Transverse colon (tissue), 4 donors: Measurements from ENCODE around the gene BCL6. TPM values are rescaled to one million over a fixed set of nuclear protein-coding genes. Genes with fewer than 3 reads are reported as not detected.

Experiments
- DNase-seq: peaks from one replicate; pipeline ENCODE4 v3.0.0-alpha.2; 2019
- H3K27ac ChIP-seq, 4 donors: fragments of 200-600 bp; sonication (generic); 2 replicates each; pipeline ENCODE4 v1.5.1; 2016 to 2018; ENCODE audit warnings: inconsistent platforms in 4 of 4
- H3K27me3 ChIP-seq: fragments of 200-600 bp; sonication (generic); 2 replicates; pipeline ENCODE4 v1.5.1; 2017; ENCODE audit warnings: inconsistent platforms
- H3K36me3 ChIP-seq, 4 donors: fragments of 200-600 bp; sonication (generic); 2 replicates each; pipeline ENCODE4 v1.5.1; 2017 to 2019; ENCODE audit warnings: inconsistent platforms in 4 of 4
- H3K4me1 ChIP-seq, 4 donors: fragments of 200-600 bp; sonication (generic); 2 replicates each; pipeline ENCODE4 v1.5.1; 2017 to 2020; ENCODE audit warnings: inconsistent platforms in 4 of 4
- H3K4me3 ChIP-seq, 4 donors: fragments of 200-600 bp; sonication (generic); 1 replicate in 1 of 4; 2 replicates in 3 of 4; pipeline versions ENCODE4 v1.5.1 to v1.6.1; 2017 to 2019; ENCODE audit warnings: inconsistent platforms in 4 of 4
- H3K9me3 ChIP-seq, 2 donors: fragments of 200-600 bp; sonication (generic); 2 replicates each; pipeline ENCODE4 v1.5.1; 2017 to 2019; ENCODE audit warnings: inconsistent platforms in 2 of 2
- CTCF ChIP-seq, 5 experiments: fragments of 200-600 bp in 3 of 5; fragments of 450-650 bp in 2 of 5; sonication (generic) in 3 of 5; IDR thresholded peaks; 1 replicate in 2 of 5; 2 replicates in 3 of 5; pipeline ENCODE4 v1.5.1; 2016 to 2017; ENCODE audit warnings: antibody characterized with exemption in 5 of 5, inconsistent platforms in 3 of 5, mild to moderate bottlenecking in 2 of 5, moderate library complexity in 1 of 5
- EP300 ChIP-seq: sonication (generic); formaldehyde crosslinking; IDR thresholded peaks from one replicate; pipeline ENCODE4 v1.6.1; 2017; ENCODE audit warnings: antibody characterized with exemption, low read depth
- POLR2A ChIP-seq: fragments of 450-650 bp; IDR thresholded peaks from one replicate; pipeline ENCODE4 v1.6.1; 2016; ENCODE audit warnings: antibody characterized with exemption, mild to moderate bottlenecking, moderate library complexity
- POLR2AphosphoS5 ChIP-seq, 3 donors: sonication (generic); formaldehyde crosslinking; IDR thresholded peaks; one replicate each; pipeline ENCODE4 v1.6.1; 2016; ENCODE audit warnings: antibody characterized with exemption in 3 of 3
- whole genome bisulfite sequencing, 2 donors: methylation state at CpG; one replicate each; pipeline ENCODE4 v1.1.5; 2018; ENCODE audit warnings: low coverage in 1 of 2; 5-methylcytosine and 5-hydroxymethylcytosine counted together
- in situ Hi-C, 4 donors: fragments of 200-750 bp; cut with MboI; loops; one replicate each; pipeline versions ENCODE4 v1.15.0 to v1.15.1; 2017; ENCODE audit warnings: low sequenced_read_pairs in 3 of 4, low pct_ligation_motif_present in 1 of 4, low pct_unique_long_range_greater_than_20kb in 1 of 4
- intact Hi-C: fragments of 100-400 bp; cut with DNase I; formaldehyde crosslinking; loops from one replicate; pipeline ENCODE4 v1.15.1; 2023; ENCODE audit warnings: low total_unique reads
- total RNA-seq, 4 donors: library from RNA; depleted of rRNA; stranded (reverse); fragments of >200 nt; gene quantifications; one replicate each; pipeline ENCODE4 v1.1.0, GENCODE V29; 2016

The BCL6 gene
- total RNA-seq, 4 donors from 2014 or later, result 18.7 to 65.5 (median 32.5) TPM

DNA sequence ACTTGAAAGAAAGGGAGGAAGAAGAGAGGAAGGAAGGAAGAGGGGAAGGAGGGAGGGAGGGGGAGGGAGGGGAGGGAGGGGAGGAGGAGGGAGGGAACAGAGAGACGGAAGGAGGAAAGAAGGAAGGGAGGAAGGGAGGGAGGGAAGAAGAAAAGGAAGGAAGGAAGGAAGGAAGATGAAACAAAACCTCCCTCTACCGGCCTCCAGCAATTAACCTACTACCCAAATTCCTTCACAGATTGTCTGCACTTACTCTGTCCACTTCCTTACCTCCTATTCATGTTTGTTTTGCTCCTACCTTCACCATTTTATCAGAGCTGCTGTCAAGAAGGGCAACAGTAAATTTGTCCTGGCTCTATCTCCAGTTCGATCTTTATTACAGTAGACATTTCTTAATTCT, 44.6 kb upstream of the BCL6 start:
- Histone ChIP-seq H3K9me3 (no peaks in the 10 kb centered on the region), H3K4me1 (peaks cover 0 to under 1% (median 0%) of the 10 kb centered on the region in 4 donors), H3K27me3 (no peaks in the 10 kb centered on the region), H3K4me3 (no peak overlapping the region), H3K27ac (no peak overlapping the region), H3K36me3 (no peaks in the 10 kb centered on the region)
- intact Hi-C loops, result loop anchor here (2.0 kb wide), 1 partner anchor 731 kb away; no protein-coding TSS in a partner anchor
- in situ Hi-C loops, result no loop called here
- DNase-seq, result no peak
- TF ChIP-seq POLR2A (no peak), POLR2AphosphoS5 (IDR thresholded peaks at IDR 0.05) (no peak), EP300 (no peak), CTCF (IDR thresholded peaks at IDR 0.05) (no peak)
- 46 to 63% methylated on average over 2 to 3 of the region's 3 CpGs for WGBS, 2 donors

DNA sequence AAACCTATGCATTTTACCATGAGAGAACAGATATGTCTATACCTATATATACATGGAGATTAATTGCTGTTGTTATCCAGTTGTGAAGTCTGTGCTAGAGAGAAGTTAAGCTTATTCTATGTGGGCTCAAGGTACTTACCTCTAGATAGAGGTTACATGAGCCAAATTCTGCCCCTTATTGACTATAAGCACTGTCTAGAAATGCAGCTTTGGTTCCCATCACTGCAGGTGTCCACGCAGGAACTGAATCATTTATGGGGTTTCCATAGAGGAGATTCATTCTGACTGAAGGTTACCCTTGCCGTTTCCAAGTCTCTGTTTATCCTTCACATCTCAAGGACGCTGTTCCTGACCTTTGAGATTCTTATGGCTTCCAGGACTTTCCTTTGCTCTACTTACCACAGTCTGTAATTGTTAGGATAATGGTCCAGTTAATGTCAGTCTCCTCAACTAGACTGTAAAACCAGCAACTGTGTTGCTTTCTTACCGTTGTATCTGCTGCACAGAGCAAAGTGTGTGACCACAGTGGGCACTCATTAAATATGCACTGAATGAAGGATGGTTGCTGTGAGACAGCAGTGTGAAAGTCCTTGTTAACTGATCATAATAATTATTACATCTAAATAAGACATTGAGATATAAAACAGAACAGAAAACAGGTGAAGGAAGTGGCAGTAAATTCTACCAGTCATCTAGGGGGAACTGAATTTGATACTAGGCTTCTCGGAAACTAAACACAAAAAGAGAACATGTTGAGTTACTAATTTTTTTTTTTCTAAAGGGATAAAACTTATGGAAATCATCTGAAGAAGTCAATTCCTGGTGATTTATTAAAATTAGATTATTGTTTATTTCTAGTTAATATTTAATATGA, 44.0 kb upstream of the BCL6 start:
- WGBS, 2 donors, result 56 to 59% methylated on average over 5 of the region's 5 CpGs
- H3K4me3 ChIP-seq, result no peak overlapping the region
- in situ Hi-C loops (no loop called here), intact Hi-C loops (loop anchor here (2.0 kb wide), 1 partner anchor 732 kb away; no protein-coding TSS in a partner anchor)
- no peaks in the 10 kb centered on the region for H3K4me1 ChIP-seq
- no peak overlapping the region for H3K27ac ChIP-seq
- no peaks in the 10 kb centered on the region for H3K36me3 ChIP-seq
- no peaks in the 10 kb centered on the region for H3K9me3 ChIP-seq
- H3K27me3 ChIP-seq, result no peaks in the 10 kb centered on the region
- DNase-seq, result no peak
- TF ChIP-seq POLR2A (no peak), EP300 (no peak), POLR2AphosphoS5 (IDR thresholded peaks at IDR 0.05) (no peak), CTCF (IDR thresholded peaks at IDR 0.05) (no peak)

DNA sequence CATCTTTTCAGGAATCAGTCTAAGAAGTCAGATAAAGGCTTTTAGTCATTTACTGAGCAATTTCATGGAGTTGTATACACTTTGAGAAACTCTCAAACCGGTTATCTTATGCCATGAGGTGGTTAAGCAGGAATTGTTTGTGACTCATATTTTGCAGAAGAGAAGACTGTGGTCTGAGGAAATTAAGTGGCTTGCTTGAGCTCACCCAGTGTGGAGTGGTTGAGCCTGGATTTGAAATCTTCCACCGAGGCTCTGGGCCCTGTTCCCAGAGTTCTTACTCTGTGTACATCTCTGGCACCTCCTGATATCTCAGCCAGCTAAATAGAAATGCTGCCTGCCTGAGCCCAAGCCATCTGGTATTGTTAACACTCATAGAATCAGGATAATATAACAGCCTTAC, 37.8 kb upstream of the BCL6 start:
- Histone ChIP-seq H3K27ac (no peak overlapping the region), H3K4me1 (no peaks in the 10 kb centered on the region), H3K9me3 (no peaks in the 10 kb centered on the region), H3K36me3 (no peaks in the 10 kb centered on the region), H3K4me3 (no peak overlapping the region), H3K27me3 (no peaks in the 10 kb centered on the region)
- TF ChIP-seq POLR2A, result no peak
- no peak for TF ChIP-seq POLR2AphosphoS5 (IDR thresholded peaks at IDR 0.05)
- TF ChIP-seq EP300, result no peak
- no peak for TF ChIP-seq CTCF (IDR thresholded peaks at IDR 0.05)
- no peak for DNase-seq
- in situ Hi-C loops (no loop called here), intact Hi-C loops (loop anchor here (5.0 kb wide), 1 partner anchor 1509 kb away; no protein-coding TSS in a partner anchor)
- 42% methylated on average over 2 of the region's 2 CpGs; no CpG with 5 or more reads in 1 of the 2 donors for WGBS, 2 donors

DNA sequence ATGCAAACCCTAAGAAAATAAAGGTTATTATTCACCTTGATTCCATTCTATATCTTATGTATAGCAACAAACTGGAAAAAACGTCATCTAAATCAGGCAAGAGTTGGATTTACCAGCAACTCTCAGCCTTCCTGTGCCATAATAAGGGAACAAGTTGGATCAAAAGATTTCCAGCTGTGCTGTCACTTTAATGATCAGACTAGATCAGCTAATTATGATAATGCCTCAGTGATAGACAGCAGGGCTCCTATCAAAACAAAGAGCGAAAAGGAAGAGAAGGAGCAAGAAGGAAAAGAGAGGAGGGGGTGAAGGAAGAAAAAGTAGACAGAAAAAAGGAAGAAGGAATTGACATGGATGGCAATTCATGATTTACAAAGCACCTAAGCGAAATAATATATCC, 36.7 kb upstream of the BCL6 start:
- Histone ChIP-seq H3K4me1 (no peaks in the 10 kb centered on the region), H3K27me3 (no peaks in the 10 kb centered on the region), H3K36me3 (no peaks in the 10 kb centered on the region), H3K27ac (no peak overlapping the region), H3K9me3 (no peaks in the 10 kb centered on the region), H3K4me3 (no peak overlapping the region)
- intact Hi-C loops, result loop anchor here (5.0 kb wide), 1 partner anchor 1510 kb away; no protein-coding TSS in a partner anchor
- no peak for DNase-seq
- 89 to 92% methylated on average over 3 of the region's 3 CpGs for WGBS, 2 donors
- in situ Hi-C loops, result no loop called here
- TF ChIP-seq EP300 (no peak), POLR2AphosphoS5 (IDR thresholded peaks at IDR 0.05) (no peak), POLR2A (no peak), CTCF (IDR thresholded peaks at IDR 0.05) (no peak)
